Limb (tissue), 2 donors: ENCODE results near the gene SLC6A19.

Experiments used
- DNase-seq, 2 donors: peaks; one replicate each; pipeline ENCODE4 v3.0.0-alpha.2; 2016; ENCODE audit errors: extremely low spot score in 2 of 2

Gene SLC6A19

GRCh38 chr5:1208743-1209488 is 7.5 kb downstream of the SLC6A19 start:
- DNase-seq = no peak

- no peak for DNase-seq
Measured at GRCh38 chr5:1209489-1209852, 8.1 kb downstream of the SLC6A19 start.

GRCh38 chr5:1209896-1210776 is 8.7 kb downstream of the SLC6A19 start:
- DNase-seq = no peak

- DNase-seq = no peak
Measured at GRCh38 chr5:1210832-1211251, 9.4 kb downstream of the SLC6A19 start.

GRCh38 chr5:1211701-1212100 is 10.3 kb downstream of the SLC6A19 start:
- DNase-seq = no peak

GRCh38 chr5:1212271-1212670 is 10.9 kb downstream of the SLC6A19 start:
- no peak for DNase-seq

- DNase-seq = no peak
Measured at GRCh38 chr5:1212881-1213280, 11.5 kb downstream of the SLC6A19 start.

- no peak for DNase-seq
Measured at GRCh38 chr5:1213508-1214162, 12.2 kb downstream of the SLC6A19 start.

GRCh38 chr5:1214163-1214935 is 13.0 kb downstream of the SLC6A19 start:
- no peak for DNase-seq

- no peak for DNase-seq
Measured at GRCh38 chr5:1214936-1215220, 13.5 kb downstream of the SLC6A19 start.

GRCh38 chr5:1215320-1216096 is 14.1 kb downstream of the SLC6A19 start:
- no peak for DNase-seq

GRCh38 chr5:1216211-1216917 is 15.0 kb downstream of the SLC6A19 start:
- no peak for DNase-seq

GRCh38 chr5:1216918-1217295 is 15.5 kb downstream of the SLC6A19 start:
- no peak for DNase-seq

GRCh38 chr5:1217596-1218206 is 16.3 kb downstream of the SLC6A19 start:
- DNase-seq = no peak

GRCh38 chr5:1218351-1219080 is 17.1 kb downstream of the SLC6A19 start:
- DNase-seq = no peak

GRCh38 chr5:1219098-1219767 is 17.8 kb downstream of the SLC6A19 start:
- no peak for DNase-seq

- DNase-seq = no peak
Measured at GRCh38 chr5:1219768-1220100, 18.3 kb downstream of the SLC6A19 start.

GRCh38 chr5:1220351-1220750 is 19.0 kb downstream of the SLC6A19 start:
- no peak for DNase-seq

- no peak for DNase-seq
Measured at GRCh38 chr5:1220831-1221230, 19.4 kb downstream of the SLC6A19 start.
